Astrocyte (in vitro differentiated cells and primary cell): Measurements from ENCODE around the gene PPIA.

Source experiments
- CTCF ChIP-seq: IDR thresholded peaks from 2 replicates; pipeline ENCODE4 v1.5.1; 2011; ENCODE audit warnings: low read depth, mild to moderate bottlenecking, inconsistent platforms, low read length, moderate library complexity; ENCODE audit not compliant: insufficient read depth
- EZH2 ChIP-seq: IDR thresholded peaks from 2 replicates; pipeline ENCODE4 v1.6.1; 2012; ENCODE audit warnings: mild to moderate bottlenecking, low read length, inconsistent platforms; ENCODE audit not compliant: insufficient read depth

- TF ChIP-seq EZH2 (no peak), CTCF (no peak)
These were observed 46.5 kb upstream of the PPIA start for GRCh38 chr7:44749992-44750391.
